Activated T-helper 1 cell treated with anti-CD3 and anti-CD28 coated beads, Interleukin-12 subunit alpha, Interleukin-12 subunit beta, Interleukin-2, Interleukin-4 antibody, amounts not matched to agents 30 ng/mL and 10 ng/mL and 1 ng/mL, durations not matched to agents 14 hours and 24 hours and 36 hours (primary cell): ENCODE results near the gene MTMR4. TPM values are rescaled to one million over a fixed set of nuclear protein-coding genes. Genes with fewer than 3 reads are reported as not detected.

Source experiments
- DNase-seq: peaks from one replicate; pipeline ENCODE4 v3.0.0; 2021; ENCODE audit warnings: low spot score
- H3K27ac Mint-ChIP-seq: one replicate; pipeline ENCODE4 v1.8.0; 2021; ENCODE audit warnings: mild to moderate bottlenecking, mixed read lengths
- H3K27me3 Mint-ChIP-seq: one replicate; pipeline ENCODE4 v1.8.0; 2022; ENCODE audit warnings: mild to moderate bottlenecking, moderate library complexity, mixed read lengths; ENCODE audit not compliant: insufficient read depth
- H3K36me3 Mint-ChIP-seq: one replicate; pipeline ENCODE4 v1.8.0; 2021; ENCODE audit warnings: low read depth, mixed read lengths
- H3K4me1 Mint-ChIP-seq: one replicate; pipeline ENCODE4 v1.8.0; 2021; ENCODE audit warnings: low read depth, mixed read lengths
- H3K4me3 Mint-ChIP-seq: one replicate; pipeline ENCODE4 v1.8.0; 2021; ENCODE audit warnings: mild to moderate bottlenecking, moderate library complexity, mixed read lengths
- H3K9me3 Mint-ChIP-seq: one replicate; pipeline ENCODE4 v1.8.0; 2021; ENCODE audit warnings: mixed read lengths
- intact Hi-C: fragments of 100-400 bp; cut with micrococcal nuclease; formaldehyde crosslinking; loops from one replicate; pipeline ENCODE4 v1.15.1; 2024
- total RNA-seq: library from RNA; stranded (reverse); gene quantifications from 2 replicates; pipeline ENCODE4 v1.2.3, GENCODE V29; 2022

Gene MTMR4
- total RNA-seq, 1 donor from 2014 or later: 77.4 TPM

DNA sequence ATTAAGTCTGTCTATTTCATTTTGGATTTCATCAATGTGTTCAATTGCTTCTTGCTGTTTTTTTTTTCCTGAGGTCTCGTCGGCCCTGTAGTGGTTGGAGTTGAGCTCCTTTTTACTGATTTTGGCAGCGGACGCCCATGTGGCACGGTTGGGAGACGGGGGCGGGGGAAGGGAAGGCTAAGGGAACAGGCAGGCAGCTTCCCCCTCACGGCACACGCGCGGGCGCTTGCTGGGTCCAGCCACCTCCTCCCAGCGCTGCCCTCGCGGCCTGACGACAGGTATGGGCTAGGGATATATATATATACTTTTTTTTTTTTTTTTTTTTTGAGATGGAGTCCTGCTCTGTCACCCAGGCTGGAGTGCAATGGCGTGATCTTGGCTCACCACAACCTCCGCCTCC is 37.6 kb downstream of the MTMR4 start:
- no peak for DNase-seq
- H3K36me3 Mint-ChIP-seq: no peaks in the 10 kb centered on the region
- no peaks in the 10 kb centered on the region for H3K27me3 Mint-ChIP-seq
- no peak overlapping the region for H3K27ac Mint-ChIP-seq
- no peaks in the 10 kb centered on the region for H3K9me3 Mint-ChIP-seq
- intact Hi-C loops: no loop called here
- no peak overlapping the region for H3K4me3 Mint-ChIP-seq
- no peaks in the 10 kb centered on the region for H3K4me1 Mint-ChIP-seq

GRCh38 chr17:58475985-58476384 is 38.5 kb downstream of the MTMR4 start:
- Mint-ChIP-seq H3K9me3 (no peaks in the 10 kb centered on the region), H3K27me3 (no peaks in the 10 kb centered on the region), H3K4me3 (no peak overlapping the region), H3K4me1 (no peaks in the 10 kb centered on the region), H3K27ac (no peak overlapping the region), H3K36me3 (no peaks in the 10 kb centered on the region)
- no peak for DNase-seq
- intact Hi-C loops: no loop called here

DNA sequence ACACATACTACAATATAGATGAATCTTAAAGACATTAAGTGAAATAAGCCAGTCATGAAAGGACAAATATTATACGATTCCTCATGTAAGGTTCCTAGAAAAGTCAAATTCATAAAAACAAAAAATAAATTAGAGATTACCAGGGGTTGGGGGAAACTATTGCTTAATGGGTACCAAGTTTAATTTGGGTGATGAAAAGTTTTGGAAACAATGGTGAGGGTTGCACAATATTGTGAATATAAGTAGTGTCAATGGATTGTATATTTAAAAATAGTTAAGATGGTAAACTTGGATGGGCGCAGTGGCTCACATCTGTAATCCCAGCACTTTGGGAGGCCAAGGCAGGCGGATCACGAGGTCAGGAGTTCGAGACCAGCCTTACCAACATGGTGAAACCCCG is 44.1 kb downstream of the MTMR4 start:
- Mint-ChIP-seq H3K4me3 (no peak overlapping the region), H3K36me3 (no peaks in the 10 kb centered on the region), H3K9me3 (no peaks in the 10 kb centered on the region), H3K27me3 (peaks cover 2% of the 10 kb centered on the region), H3K4me1 (no peaks in the 10 kb centered on the region), H3K27ac (no peak overlapping the region)
- no peak for DNase-seq
- intact Hi-C loops: no loop called here

- intact Hi-C loops: no loop called here
- DNase-seq: no peak
- Mint-ChIP-seq H3K4me1 (no peaks in the 10 kb centered on the region), H3K36me3 (no peaks in the 10 kb centered on the region), H3K27me3 (peaks cover 2% of the 10 kb centered on the region), H3K4me3 (no peak overlapping the region), H3K9me3 (no peaks in the 10 kb centered on the region), H3K27ac (no peak overlapping the region)
Measured at GRCh38 chr17:58468944-58469343, 45.5 kb downstream of the MTMR4 start.

DNA sequence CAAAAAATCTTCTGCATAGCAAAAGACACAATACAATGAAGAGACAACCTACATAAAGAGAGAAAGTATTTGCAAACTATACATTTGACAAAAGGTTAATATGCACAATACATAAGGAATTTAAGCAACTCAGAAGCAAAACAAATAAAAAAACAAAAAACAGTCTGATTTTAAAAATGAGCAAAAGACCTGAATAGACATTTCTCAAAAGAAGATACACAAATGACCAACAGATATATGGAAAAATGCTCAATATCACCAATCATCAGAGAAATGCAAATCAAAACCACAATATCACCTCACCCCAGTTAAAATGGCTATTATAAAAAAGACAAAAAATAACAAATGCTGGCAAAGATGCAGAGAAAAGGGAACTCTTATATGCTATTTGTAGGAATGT is 58.9 kb downstream of the MTMR4 start:
- Mint-ChIP-seq H3K4me1 (no peaks in the 10 kb centered on the region), H3K36me3 (no peaks in the 10 kb centered on the region), H3K4me3 (no peak overlapping the region), H3K27me3 (peaks cover 2% of the 10 kb centered on the region), H3K9me3 (no peaks in the 10 kb centered on the region), H3K27ac (no peak overlapping the region)
- no peak for DNase-seq
- intact Hi-C loops: no loop called here

DNA sequence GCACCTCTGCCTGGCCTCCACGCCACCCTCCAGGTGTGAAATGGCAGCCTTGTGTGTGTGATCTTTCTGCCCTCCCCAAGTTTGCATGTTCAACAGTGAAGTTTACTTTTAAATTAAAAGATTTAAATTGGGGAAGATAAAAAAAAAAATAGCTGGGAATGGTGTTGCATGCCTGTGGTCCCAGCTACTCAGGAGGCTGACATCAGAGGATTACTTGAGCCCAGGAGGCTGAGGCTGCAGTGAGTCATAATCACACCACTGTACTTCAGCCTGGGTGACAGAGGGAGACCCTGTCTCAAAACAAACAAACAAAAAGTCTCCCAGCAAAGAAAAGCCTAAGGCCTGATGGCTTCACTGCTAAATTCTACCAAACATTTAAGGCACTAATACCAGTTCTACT is 61.7 kb downstream of the MTMR4 start:
- Mint-ChIP-seq H3K4me1 (no peaks in the 10 kb centered on the region), H3K4me3 (no peak overlapping the region), H3K9me3 (no peaks in the 10 kb centered on the region)

GRCh38 chr17:58447039-58447975 is 67.1 kb downstream of the MTMR4 start:
- Mint-ChIP-seq H3K4me3 (no peak overlapping the region), H3K27ac (no peak overlapping the region), H3K9me3 (no peaks in the 10 kb centered on the region), H3K27me3 (peaks cover under 1% of the 10 kb centered on the region), H3K36me3 (no peaks in the 10 kb centered on the region), H3K4me1 (peaks cover 5% of the 10 kb centered on the region)
- peak; percentile 58 for DNase-seq
- intact Hi-C loops: loop anchor here (1.0 kb wide), 7 partner anchors 30 to 247 kb away; partner anchors contain the start of genes RNF43 and SUPT4H1

More for the DNA sequence above, 61.7 kb downstream of the MTMR4 start:
- no peaks in the 10 kb centered on the region for H3K36me3 Mint-ChIP-seq
- peaks cover 2% of the 10 kb centered on the region for H3K27me3 Mint-ChIP-seq
- intact Hi-C loops: no loop called here
- no peak for DNase-seq
- H3K27ac Mint-ChIP-seq: no peak overlapping the region

- no peak overlapping the region for H3K4me3 Mint-ChIP-seq
- no peaks in the 10 kb centered on the region for H3K9me3 Mint-ChIP-seq
- DNase-seq: no peak
- H3K4me1 Mint-ChIP-seq: peaks cover 5% of the 10 kb centered on the region
- no peaks in the 10 kb centered on the region for H3K36me3 Mint-ChIP-seq
- intact Hi-C loops: no loop called here
- no peak overlapping the region for H3K27ac Mint-ChIP-seq
- H3K27me3 Mint-ChIP-seq: peaks cover 6% of the 10 kb centered on the region
Measured at GRCh38 chr17:58446086-58446485, 68.4 kb downstream of the MTMR4 start.

Other genes with a start within 250 kb of the MTMR4 start
- gene MPO, start 233.7 kb downstream of the MTMR4 start, total RNA-seq: not detected in 2 replicates
- 31.4 and 35.1 TPM in 2 replicates for gene TSPOAP1, start 185.8 kb downstream of the MTMR4 start, total RNA-seq
- gene SUPT4H1, start 162.4 kb downstream of the MTMR4 start, total RNA-seq: 138 and 142 TPM in 2 replicates
- gene RNF43, start 97.1 kb downstream of the MTMR4 start, total RNA-seq: 0.47 and 0.86 TPM in 2 replicates
- 1.1 and 1.2 TPM in 2 replicates for gene HSF5, start 26.2 kb downstream of the MTMR4 start, total RNA-seq
- gene TEX14, start 177.4 kb upstream of the MTMR4 start, total RNA-seq: 0.13 and 0.17 TPM in 2 replicates
- 86.3 and 91.2 TPM in 2 replicates for gene RAD51C, start 178.0 kb upstream of the MTMR4 start, total RNA-seq
- 0.03 TPM in 1 of 2 replicates, not detected in the other for gene PPM1E, start 241.2 kb upstream of the MTMR4 start, total RNA-seq